Vagina (tissue), 2 donors: ENCODE measurements around the gene CDK5R1.

Experiments used
- POLR2A ChIP-seq, 2 donors: fragments of 450-650 bp; IDR thresholded peaks; one replicate each; pipeline ENCODE4 v1.6.1; 2017; ENCODE audit warnings: antibody characterized with exemption in 2 of 2, mild to moderate bottlenecking in 2 of 2, moderate library complexity in 2 of 2
- TF ChIP-seq, protein P1 (sequence below), 3 experiments: fragments of 450-650 bp in 2 of 3; fragments of 200-600 bp in 1 of 3; sonication (generic) in 1 of 3; IDR thresholded peaks; one replicate each; pipeline ENCODE4 v1.5.1; 2017 to 2019; ENCODE audit warnings: antibody characterized with exemption in 3 of 3, mild to moderate bottlenecking in 2 of 3, moderate library complexity in 2 of 3

DNA sequence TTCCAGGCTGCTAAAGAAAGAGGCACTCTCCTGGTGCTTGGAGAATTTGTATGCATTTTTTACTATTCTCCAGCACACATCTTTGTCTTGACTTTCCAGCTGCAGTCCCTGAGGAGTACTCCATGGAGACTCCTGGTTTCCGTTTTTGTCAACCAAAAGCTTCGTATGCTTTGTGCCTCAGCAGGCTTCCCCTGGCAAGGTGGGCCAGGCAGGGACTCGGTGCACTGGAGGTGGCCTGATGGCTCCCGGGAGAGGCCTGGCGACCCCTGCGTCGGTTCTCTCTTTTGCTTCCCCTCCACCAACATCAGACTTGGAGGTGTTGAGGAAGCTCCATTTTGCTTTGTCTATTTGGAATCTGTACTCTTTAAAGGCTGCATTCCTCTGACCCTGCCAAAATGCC lies 23.7 kb downstream of the CDK5R1 start:
- TF ChIP-seq, protein P1, sequence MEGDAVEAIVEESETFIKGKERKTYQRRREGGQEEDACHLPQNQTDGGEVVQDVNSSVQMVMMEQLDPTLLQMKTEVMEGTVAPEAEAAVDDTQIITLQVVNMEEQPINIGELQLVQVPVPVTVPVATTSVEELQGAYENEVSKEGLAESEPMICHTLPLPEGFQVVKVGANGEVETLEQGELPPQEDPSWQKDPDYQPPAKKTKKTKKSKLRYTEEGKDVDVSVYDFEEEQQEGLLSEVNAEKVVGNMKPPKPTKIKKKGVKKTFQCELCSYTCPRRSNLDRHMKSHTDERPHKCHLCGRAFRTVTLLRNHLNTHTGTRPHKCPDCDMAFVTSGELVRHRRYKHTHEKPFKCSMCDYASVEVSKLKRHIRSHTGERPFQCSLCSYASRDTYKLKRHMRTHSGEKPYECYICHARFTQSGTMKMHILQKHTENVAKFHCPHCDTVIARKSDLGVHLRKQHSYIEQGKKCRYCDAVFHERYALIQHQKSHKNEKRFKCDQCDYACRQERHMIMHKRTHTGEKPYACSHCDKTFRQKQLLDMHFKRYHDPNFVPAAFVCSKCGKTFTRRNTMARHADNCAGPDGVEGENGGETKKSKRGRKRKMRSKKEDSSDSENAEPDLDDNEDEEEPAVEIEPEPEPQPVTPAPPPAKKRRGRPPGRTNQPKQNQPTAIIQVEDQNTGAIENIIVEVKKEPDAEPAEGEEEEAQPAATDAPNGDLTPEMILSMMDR (IDR thresholded peaks at IDR 0.05), result no peak
- no peak for TF ChIP-seq POLR2A (IDR thresholded peaks at IDR 0.05)
